Stimulated activated CD8-positive, alpha-beta memory T cell treated with anti-CD3 and anti-CD28 coated beads, Interleukin-4, amount 100 ng/mL, for 24 hours (primary cell): ENCODE measurements around the gene HPSE2.

Source experiments
- DNase-seq: peaks from one replicate; pipeline ENCODE4 v3.0.0-alpha.2; 2020; ENCODE audit warnings: low read depth

Gene HPSE2

GRCh38 chr10:98489561-98490481 lies 745.8 kb downstream of the HPSE2 start:
- DNase-seq = no peak

DNA sequence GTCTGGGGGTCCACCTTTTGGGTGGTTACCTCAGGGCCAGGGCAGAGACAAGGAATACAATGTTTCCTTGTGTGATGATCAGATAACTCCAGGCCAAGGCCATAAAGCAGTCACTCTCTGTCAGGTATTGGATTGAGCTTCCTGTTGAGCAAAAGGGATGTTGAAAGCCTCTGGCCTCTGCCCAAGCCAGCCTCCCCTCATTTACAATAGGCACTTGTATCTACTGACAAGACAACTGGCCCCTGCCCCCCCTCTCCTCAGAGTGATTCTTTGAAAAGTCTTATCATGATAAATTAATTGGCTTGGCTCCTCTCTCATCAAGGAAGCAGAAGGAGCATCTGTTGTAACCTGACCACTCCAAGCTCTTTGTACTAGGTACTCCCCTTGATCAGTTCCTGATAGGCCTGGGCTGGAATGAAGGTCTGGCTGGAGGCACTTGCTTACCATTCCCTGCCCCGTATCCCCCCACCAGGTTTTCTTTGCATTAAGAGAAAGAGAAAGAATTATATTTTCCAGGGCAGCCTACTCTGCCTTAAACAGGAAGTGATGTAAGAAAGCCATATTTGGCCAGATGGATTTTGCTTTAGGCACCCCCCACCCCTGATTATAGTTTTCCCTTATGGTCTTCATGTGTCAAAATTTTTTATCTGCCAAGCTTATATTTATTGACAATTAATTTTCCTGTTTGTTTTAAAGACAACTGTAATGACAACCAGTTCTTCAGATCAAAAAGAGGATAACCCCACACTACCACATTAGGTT lies 746.8 kb downstream of the HPSE2 start:
- no peak for DNase-seq

GRCh38 chr10:98487649-98488048 lies 748.0 kb downstream of the HPSE2 start:
- no peak for DNase-seq

- DNase-seq = no peak
These were observed 749.2 kb downstream of the HPSE2 start for GRCh38 chr10:98486421-98486820.

DNA sequence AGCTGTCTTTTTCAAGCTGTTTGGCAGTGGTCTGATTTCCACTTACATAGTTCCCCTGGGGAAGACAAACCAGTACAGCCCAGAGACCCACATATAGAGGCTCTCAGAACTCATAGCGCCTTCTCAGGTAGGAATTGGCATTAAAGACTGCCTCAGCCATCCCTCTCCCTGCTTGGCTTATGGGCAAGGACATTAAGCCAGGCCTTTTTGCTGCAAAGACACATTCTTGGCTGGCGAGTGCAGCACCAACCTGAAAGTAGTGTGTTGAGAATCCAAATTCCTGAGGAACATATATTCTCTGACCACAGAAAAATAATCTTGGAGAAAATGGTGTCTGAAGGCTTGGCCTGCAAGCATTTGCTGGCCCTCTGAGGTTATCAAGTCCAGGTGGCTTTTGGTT lies 749.7 kb downstream of the HPSE2 start:
- no peak for DNase-seq

DNA sequence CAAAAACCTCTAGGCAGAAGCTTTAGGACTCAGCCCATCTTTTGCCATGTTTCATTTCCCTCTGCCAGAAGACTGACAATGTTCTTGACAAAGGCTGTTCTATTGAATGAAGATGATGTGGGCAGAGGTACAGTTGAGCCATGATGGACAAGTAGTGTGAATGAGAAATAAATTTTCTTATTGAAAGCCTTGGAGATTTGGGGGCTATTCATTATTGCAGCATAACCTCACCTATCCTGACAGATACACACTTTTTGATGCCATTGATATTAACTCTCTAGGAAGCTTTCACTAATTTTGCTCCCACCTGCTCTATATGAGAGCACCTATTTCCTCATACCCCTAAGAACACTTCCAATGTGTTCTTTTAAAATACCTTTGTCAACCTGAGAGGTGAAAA lies 752.0 kb downstream of the HPSE2 start:
- DNase-seq = no peak

DNA sequence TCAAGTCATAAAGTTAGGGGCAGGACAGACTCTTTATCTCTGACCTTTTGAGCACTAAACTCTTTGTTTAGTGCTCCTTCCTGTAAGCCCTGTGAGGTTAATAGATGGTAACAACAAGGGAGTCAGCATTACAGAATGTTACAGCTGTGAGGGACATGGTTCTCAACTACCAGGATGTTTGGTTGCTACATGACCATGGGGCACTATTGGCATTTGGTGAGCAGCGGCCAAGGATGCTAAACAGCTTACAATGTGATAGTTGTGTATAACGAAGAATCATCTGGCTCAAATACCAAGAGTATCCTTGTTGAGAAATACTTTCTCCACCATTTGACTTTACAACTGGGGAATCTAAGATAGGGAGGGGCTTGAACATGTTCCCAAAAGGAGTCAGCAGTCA lies 753.6 kb downstream of the HPSE2 start:
- DNase-seq = no peak

GRCh38 chr10:98481404-98481945 lies 754.2 kb downstream of the HPSE2 start:
- DNase-seq = no peak

DNA sequence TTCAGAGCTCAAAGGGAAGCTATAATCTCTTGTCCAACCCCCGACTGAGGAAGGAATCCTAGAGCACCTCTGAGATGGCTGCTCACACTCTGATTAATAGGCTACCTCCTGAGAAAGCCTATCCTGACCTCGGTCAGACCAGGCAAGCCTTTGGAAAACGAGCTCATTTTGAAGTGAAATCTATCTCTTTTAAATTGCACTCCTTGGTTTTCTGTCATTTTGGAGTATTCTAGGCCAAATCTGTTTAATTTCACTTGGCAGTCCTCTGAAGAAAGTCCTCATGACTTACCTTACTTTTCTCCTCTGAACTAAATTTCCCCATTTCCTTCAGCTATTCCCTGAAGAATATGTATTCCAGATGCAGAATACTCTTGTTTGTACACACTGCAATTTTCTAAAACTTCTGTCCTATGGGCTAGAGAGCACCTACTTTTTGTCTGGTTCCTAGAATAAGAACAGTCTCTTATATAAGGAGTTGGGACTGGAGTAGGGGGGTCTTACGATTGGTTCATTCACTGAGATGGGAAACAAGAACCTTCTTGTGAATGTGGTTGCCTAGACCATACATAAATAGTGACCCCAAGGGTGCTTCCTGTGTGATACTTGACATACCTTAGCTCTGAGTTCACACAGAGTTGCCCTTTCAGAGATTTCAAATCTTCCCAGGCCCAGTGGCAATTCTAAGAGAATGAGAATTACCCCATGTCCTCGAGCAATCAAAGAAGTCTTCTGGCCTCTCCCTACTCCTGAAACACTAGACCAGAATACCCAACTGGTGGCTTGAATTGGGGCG lies 757.0 kb downstream of the HPSE2 start:
- DNase-seq = no peak

GRCh38 chr10:98477861-98478260 lies 757.8 kb downstream of the HPSE2 start:
- DNase-seq = no peak

- DNase-seq = no peak
These were observed 761.0 kb downstream of the HPSE2 start for GRCh38 chr10:98474628-98475027.

DNA sequence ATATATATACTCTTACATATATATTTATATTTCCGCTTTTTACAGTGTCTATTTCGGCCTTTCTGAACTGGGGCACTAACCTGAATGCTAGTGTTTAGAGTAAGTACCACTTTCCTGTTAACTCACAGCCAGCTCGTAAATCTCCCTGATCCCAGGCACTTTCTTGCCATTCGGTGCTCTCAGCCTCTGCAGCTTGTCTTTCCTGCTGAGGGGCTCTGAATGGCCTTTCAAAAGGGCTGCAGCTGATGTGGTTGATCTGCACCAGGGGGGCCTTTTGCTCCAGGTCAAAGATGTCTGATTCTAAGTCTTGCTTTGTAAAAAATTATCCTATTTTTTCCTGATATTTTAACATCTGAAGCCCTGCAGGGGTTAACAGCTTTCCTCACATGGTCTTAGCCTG lies 763.5 kb downstream of the HPSE2 start:
- no peak for DNase-seq

DNA sequence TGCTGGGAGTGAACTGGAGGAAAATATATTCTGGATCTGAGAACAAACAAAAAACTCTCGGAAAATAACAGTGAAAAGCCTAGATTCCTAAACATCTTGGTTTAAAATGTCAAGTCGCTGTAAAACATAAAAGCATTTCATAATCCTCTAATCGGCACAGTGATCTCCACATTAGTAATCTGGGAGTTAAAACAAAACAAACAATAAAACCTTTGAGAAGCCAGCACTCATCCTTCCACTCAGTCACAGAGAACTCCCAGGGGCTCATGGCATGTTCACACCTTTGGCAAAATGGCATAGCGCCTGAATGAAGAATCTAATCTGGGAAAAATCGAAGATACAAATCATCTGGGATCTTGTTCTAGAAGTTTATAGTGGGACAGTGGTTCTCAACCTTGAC lies 764.8 kb downstream of the HPSE2 start:
- DNase-seq = no peak

DNA sequence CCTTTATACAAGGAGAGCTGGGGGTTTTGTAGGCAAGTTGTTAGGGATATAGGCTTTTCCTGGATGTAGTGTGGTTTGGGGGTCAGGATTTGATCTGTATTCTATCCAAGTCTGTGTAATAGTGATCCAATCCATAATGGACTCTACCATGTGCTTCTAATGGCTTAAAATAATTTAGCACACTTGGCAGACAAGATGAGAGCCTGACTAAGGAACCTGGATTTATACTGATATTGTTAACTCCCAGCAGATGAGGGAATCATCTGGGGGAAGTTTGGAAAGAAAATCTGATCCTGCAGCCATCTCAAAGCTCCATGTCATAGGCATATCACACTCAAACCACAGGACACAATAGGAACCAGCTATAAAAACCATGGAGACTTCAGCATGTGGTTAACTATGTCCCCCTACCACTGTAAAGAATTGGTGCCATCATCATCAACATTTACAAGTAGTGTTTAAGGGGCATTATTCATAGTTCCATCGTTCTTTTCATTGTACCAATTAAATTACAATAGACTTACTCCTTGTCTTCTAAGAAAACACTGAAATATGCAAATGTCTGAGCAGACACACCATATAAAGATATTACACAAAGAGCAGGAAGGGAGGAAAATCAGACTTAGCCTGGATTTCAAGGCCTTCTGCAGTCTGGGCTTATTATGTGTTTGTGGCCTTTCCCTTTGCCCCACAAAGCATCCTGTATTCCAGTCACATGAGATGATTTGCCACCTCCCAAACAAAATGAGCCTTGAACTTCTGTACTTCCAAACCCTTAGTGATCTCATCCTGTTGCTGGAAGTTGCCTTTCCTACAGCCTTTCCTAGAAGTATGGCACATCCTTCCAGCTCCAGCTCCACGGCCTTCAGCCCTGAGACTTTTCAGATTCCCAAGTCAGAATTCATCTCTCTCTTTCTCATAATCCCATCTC lies 766.4 kb downstream of the HPSE2 start:
- no peak for DNase-seq

GRCh38 chr10:98467506-98468318 lies 767.9 kb downstream of the HPSE2 start:
- peak; percentile 22 for DNase-seq

- DNase-seq = no peak
These were observed 768.7 kb downstream of the HPSE2 start for GRCh38 chr10:98466861-98467505.

DNA sequence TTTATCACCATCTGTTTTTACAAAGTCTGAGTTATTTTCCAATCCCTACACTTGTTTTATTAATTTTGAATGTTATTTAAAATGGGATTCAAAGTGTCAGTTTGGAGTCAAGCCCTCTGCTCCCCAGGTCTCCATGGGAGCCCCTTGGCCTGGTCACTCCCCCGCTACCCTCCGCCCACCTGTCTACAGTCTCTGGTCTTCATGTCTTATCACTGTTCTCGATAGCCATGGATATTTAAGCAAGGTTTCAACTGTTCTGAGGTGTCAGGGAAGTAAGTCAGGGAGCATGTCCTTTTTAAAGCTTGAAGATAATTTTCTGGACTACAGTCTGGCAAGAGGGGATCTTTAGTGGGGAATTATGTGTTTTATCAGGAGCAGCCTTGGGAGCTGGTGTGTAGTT lies 769.8 kb downstream of the HPSE2 start:
- DNase-seq = no peak

DNA sequence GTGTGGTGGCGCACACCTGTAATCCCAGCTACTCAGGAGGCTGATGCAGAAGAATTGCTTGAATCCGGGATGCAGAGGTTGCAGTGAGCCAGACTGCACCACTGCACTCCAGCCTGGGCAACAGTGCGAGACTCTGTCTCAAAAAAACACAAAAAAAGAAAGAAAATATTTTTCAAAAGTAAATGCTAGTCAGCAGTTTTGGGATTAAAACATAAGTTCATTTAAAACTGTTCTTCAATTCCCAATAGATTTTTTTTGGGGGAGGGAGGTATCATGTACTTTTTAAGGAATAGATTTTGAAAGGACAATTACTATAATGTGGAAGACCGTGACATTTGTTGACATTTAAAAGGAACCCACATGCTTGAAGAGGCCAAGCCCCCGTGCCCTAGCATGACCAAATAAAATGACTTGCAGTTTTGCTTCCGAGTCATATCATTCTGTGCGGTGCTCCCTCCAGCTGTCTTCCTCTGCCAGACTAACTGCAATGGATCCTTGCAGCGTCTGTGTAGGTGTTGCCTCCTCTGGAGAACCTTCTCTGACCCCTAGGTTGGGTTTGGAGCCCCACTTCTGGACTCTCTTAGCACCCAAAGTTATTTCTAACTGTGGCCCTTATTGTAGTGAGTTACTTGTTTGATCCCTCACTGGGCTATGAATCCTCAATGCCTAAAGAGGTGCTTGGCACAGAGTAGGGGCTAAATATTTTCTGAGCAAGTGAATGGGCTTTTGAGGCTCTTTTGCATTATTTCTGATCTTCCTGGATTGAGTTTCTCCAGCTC lies 771.5 kb downstream of the HPSE2 start:
- no peak for DNase-seq

DNA sequence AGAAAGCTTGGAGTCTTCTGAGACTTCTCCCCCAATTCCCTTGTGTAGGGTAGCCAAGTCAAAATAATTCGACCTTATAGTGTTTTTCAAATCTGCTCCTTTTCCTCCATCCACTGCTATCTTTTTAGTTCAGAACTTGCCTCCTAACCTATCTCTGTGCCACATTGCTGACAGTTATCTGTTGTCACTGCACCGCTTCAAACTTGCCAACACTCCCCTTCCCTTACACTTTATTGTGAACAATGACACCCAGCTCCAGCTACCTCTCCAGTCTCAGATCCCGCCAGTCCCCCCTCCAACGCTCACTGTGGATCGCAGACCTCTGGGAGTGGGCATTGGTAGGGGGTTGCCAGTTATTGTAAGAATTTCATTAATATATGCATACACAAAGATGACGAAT lies 772.6 kb downstream of the HPSE2 start:
- DNase-seq = no peak
